GM19452 (cell line): Measurements from ENCODE around the gene PITPNC1.
"Not testable (repeated sequence)": the region's sequence is repeated elsewhere in the genome, so short reads cannot be mapped to it uniquely, and the experiment has no call there.

Experiments used
- ATAC-seq: cut with Tn5 transposase; IDR thresholded peaks from one replicate; pipeline ENCODE4 v1.9.1; 2021; ENCODE audit not compliant: unreplicated experiment

PITPNC1 gene

GRCh38 chr17:67376737-67377487, at the start of gene PITPNC1:
PITPNC1 (plus strand) TSS chr17:67377281.
- ATAC-seq: peak; percentile 81

GRCh38 chr17:67328026-67328425, 49.1 kb upstream of the PITPNC1 start:
- no peak for ATAC-seq

- not testable (repeated sequence) for ATAC-seq
These were observed 45.5 kb upstream of the PITPNC1 start for GRCh38 chr17:67331381-67332161.

- not testable (repeated sequence) for ATAC-seq
These were observed 44.9 kb upstream of the PITPNC1 start for GRCh38 chr17:67332162-67332508.

- no peak for ATAC-seq
These were observed 41.7 kb upstream of the PITPNC1 start for GRCh38 chr17:67335245-67335835.

GRCh38 chr17:67336859-67337258, 40.2 kb upstream of the PITPNC1 start:
- ATAC-seq: no peak

GRCh38 chr17:67338353-67338752, 38.7 kb upstream of the PITPNC1 start:
- not testable (repeated sequence) for ATAC-seq

GRCh38 chr17:67343237-67343636, 33.8 kb upstream of the PITPNC1 start:
- ATAC-seq: no peak

- ATAC-seq: no peak
These were observed 29.3 kb upstream of the PITPNC1 start for GRCh38 chr17:67347826-67348225.

GRCh38 chr17:67349420-67349819, 27.7 kb upstream of the PITPNC1 start:
- no peak for ATAC-seq

GRCh38 chr17:67353161-67353560, 23.9 kb upstream of the PITPNC1 start:
- no peak for ATAC-seq

GRCh38 chr17:67353929-67354574, 23.0 kb upstream of the PITPNC1 start:
- no peak for ATAC-seq

GRCh38 chr17:67358612-67359011, 18.5 kb upstream of the PITPNC1 start:
- ATAC-seq: no peak

- ATAC-seq: no peak
These were observed 16.9 kb upstream of the PITPNC1 start for GRCh38 chr17:67359960-67360791.

GRCh38 chr17:67360880-67361279, 16.2 kb upstream of the PITPNC1 start:
- ATAC-seq: no peak

GRCh38 chr17:67362173-67362572, 14.9 kb upstream of the PITPNC1 start:
- ATAC-seq: no peak

GRCh38 chr17:67364847-67365737, 12.0 kb upstream of the PITPNC1 start:
- no peak for ATAC-seq

- peak; percentile 19 for ATAC-seq
These were observed 11.3 kb upstream of the PITPNC1 start for GRCh38 chr17:67365738-67366192.
